Measurements from ENCODE around the gene GPR151.
A peak's percentile ranks its signal among the peaks of the same experiment; 100 is the strongest.

Gene GPR151

DNA sequence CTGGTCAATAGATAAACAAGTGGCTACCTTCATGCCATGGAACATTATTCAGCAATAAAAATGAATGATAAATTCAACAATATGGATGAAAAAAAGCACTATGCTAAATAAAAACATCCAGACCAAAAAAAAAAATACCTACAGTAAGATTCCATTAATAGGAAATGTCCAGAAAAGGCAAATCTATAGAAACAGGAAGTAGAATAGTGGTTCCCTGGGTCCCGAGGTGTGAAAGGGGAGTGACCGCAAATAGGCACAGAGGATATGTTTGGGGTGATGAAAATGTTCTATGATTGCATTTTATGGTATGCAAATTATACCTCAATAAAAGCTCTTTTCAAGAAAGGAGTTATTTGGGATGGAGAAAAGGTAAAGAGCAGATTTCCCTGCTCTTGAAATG is 3.6 kb upstream of the GPR151 start:
- no peak for DNase-seq (ENCODE audit: low read depth)

DNA sequence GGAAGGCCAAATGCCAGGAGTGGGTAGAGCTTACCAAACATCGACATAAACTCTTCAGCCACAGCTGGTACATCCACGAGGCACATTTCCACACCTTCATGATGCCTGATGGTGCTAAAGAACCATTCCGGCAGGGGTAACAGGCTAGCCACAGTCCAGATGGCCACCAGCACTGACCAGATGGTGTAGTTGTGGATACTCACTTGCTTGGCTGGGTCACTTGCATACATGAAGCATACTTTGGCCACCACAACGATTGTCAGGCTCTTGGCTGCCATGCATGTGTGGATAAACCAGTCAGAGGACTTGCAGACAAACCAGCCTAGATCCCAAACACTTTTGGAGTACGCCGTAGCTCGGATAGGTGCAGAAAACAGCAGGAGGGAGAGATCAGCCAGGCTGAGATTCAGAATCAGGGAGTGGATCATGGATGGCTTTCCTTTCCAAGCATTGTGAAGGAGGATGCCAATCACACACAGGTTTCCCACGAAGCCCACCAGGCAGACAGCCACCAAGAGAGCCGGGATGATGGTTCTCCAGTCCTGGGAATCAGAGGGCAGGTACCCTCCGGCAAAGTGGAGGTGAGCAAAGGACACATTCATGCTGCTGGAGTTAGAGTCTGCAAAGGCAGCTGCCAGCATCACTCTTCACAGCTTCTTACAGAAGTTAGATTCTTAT is 378 bp downstream of the GPR151 start:
- DNase-seq (ENCODE audit: low read depth): no peak

DNA sequence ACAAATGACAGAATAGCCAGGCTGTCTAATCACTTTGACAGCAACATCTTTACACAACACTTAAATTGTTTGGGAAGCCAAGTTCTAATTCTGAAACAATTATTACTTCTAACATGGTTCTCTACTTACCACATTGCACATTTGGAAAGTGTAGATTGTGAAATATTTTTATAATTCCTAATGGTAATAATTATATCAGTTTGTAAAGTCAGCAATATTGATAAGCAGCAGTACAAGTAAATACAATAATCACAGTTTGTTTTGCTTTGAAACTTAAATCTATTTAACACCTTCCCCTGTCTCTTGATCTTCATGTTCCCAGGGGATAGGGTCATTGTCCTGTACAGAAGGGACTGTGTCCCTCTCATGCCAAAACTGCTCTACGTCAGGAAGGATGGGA is 1.4 kb downstream of the GPR151 start:
- DNase-seq (ENCODE audit: low read depth): no peak

DNA sequence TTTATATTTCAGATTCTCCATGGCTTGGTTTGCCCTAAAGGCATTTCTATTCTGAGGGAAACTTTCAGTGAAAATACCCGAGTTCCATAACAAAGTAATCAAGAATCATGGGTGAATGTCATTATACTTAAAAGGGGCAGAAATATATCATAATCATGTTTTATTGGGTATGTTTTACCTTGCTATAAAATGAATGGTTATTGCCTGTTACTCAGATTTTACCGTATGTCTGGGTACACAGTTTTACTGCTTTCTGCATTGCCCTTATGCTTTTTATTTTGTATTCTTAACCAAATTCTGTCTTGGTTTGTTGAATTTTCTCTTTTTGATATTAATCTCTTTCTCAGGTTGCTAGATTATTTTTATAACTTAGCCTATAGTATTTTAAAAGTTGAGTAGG is 2.5 kb downstream of the GPR151 start:
- no peak for DNase-seq (ENCODE audit: low read depth)

DNA sequence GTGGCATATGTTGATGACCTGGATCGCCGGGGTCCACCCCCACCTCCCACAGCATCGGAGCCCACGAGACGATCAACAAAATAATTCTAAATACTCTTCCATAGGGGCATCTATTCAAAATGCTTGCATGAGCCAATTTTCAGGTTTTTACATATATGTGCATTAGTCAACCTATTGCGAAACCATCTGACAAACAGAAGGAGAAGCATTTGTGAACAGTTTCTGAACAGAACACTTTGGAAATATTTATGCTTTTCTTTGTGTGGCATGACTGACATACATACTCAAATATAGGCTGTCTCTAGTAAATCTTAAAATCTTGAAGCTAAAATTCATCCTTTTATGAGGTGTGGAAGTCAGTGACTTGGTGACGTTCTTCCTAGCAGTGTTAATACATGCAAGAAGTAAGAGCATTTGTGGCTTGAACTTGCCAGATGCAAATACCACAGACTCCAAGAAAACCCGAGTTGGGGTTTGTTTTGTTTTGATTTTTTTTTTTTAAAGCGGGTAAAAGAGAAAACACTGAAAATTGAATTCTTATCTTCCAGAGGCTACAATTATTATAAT is 5.3 kb downstream of the GPR151 start:
- peak; percentile 8 for DNase-seq (ENCODE audit: low read depth)

DNA sequence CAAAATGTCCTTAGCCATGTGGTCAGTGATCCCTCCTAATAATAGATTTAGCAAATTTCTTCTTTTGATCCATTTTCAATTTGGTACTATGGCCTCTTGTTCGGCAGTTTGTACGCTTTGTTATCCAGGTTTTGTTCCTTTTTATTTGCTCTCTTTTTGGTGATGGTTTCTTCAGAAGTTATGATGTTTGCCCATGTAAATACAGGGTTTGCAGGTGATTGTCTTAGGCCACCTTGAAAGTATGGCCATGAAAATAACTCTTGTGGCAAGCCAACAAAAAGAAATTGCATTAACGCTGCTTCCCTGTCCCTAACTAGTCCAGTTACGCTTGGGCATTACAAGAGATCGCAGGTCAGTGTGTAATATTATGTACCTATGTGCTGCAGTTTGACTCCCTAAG is 8.6 kb downstream of the GPR151 start:
- no peak for DNase-seq (ENCODE audit: low read depth)

DNA sequence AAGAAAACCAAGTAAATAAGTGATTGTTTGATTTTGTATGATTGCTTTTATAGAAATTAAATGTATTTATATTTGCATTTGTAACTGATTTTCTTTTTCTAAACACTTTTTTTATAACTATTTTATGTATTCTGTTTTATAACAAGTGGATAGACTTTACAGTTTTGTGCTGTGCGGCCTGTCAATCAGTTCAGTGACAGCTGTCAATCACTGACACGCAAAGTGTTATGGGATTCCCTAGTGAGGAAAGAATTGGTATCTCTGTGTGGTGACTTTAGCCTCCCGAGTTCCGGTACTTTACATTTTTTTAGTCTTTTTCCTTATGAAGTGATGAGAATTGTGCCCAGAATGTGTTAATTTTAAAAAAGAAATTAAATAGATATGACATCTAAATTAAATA is 16.3 kb downstream of the GPR151 start:
- DNase-seq (ENCODE audit: low read depth): no peak

DNA sequence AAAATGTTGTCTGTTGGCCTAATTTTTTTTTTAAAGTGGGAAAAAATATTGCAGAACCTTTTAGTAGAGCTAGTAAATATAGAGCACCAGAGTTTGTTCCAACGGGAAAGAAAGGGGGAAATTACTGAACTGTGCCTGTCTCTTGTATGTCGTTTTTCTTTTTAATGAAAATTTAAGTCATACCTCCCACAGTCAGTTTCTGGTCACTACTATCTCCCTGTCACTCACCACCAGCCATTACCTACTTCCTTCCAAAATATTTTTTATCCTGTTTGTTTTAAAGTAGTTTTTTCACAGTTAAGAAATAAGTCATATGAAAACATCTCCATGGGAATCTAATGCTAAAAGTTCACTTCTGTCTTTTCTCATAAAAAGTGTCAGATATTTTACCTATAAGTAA is 21.3 kb downstream of the GPR151 start:
- no peak for DNase-seq (ENCODE audit: low read depth)

DNA sequence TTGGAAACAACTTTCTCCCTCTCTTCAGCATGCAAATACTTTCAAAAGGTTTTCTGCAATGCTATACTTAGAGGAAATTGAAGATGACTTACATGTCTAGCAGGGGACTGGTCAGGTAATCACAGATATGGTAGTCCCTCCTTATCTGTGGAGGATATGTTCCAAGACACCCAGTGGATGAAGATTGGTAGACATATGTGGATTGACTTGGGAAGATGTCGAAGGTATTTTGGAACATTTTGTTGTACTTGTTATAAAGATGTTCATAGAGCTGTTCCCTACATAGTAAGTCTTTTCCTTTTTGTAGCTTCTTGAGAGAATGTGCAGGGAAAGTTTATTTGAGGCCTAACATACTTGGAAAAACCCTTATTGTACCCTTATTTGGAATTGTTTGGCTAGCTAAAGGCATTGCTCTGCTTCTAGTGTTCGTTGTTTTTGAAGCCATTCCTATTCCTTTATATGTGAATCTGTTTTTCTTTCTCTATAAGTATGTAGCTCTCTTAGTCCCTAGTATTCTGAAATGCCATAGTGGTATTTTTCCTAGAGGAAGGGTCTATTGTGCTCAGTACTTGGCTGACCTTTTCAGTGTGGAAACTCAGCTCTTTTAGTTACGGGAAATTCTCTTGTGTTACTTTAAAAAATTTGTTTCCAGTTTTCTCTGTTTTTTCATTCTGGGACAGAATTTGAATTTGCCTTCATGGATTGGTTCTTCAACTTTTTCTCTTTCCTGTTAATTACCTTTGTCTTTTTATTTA is 25.7 kb downstream of the GPR151 start:
- no peak for DNase-seq (ENCODE audit: low read depth)

DNA sequence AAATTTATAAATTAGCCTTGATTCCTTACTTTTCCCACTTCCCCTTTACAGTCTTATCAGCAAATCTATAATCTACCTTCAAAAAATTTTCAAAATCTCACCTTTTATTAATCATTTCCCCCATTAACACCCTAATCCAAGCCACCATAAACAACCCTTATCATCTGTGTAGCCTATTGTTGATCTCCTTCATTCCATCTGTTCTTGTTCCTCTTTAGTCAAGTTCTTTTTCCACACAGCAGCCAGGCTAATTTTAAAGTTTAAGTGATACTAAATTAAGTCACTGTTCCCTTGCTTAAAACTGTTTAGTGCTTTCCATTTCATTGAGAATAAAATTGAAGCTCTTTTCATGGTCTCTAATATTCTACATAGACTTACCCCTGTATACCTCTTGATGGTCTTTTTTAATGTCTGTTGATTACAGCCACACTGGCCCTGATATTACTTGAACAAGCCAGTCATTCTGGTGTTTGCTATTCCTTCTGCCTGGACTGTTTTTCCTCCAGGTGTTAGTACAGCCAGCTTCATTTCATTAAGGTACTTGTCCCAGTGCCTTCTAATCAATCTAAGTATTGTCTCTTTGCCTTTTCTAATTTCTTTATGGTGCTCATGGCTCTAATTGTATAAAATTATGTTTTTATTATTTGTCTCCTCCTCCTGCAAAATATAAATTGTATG is 31.1 kb downstream of the GPR151 start:
- DNase-seq (ENCODE audit: low read depth): no peak

DNA sequence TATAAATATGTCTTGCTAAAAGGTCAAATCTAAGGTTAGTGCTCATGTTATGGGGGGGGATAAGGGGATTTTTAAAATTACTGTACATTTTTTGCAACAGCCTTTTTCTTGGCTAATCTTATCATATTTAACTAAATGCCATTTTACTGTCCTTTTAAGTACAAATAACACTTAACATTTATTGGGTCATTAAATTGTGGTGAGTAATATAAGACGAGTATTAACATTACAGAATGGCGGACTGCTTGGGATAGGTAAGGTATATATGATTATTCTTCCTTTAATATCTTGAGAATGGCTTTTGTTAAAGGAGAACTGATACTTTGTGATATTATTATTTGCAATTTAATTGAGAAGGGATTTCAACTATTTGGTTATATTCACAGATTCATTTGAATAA is 33.2 kb downstream of the GPR151 start:
- no peak for DNase-seq (ENCODE audit: low read depth)

DNA sequence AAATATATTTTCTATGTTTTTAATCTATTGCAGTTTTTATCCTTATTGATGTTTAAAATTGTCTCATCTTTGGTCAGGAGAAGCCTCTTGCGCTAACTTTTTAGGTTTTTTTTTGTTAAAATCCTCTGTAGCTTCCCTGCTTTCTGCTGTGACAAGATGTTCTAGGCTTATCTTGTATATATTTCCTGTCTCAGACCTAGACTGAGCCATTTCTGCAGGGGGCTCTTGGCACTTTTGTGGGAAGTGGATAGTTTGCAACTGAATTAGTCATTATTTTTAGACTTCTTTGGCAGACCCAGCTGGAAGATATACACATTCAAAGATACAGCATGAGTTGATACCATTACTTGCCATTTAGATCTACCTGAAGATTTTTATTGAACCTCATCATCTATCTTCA is 40.1 kb downstream of the GPR151 start:
- no peak for DNase-seq (ENCODE audit: low read depth)

DNA sequence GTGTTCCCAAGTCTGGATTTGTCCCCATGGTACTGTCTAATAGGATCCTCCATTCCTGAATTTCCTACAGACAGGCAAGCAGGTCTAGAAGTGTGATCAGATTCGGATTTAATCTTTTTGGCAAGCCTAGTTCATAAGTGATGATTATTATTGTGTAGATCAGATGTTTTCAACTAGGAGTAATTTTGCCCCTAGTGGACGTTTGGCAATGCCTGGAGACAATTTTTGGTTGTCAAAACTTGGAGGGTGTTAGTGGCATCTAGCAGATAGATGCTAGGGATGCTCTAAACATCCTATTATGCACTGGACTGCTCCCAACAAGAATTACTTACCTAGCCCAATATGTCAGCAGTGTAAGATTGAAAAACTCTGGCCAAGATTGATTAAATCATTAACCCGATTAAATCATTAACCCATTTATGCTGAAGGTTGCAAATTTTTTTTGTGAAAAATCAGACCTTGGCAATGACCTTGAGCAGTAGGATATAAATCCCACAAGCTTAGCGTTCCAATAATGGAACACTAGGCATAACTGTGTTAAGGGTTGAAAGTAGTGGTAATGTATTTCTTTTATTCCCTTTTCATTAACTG is 40.7 kb downstream of the GPR151 start:
- DNase-seq (ENCODE audit: low read depth): no peak

DNA sequence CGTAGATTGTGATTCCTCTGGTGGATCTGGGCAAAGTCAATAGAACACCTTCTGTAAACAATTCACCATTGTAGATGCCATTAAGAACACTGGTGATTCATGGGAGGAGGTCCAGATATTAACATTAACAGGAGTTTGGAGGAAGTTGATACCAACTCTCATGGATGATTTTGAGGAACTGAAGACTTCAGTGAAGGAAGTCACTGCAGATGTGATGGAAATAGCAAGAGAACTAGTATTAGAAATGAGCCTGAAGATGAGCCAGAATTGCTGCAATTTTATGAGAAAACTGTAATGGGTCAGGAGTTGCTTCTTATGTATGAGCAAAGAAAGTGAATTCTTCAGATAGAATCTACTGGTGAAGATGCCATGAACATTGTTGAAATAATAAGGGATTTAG is 41.9 kb downstream of the GPR151 start:
- no peak for DNase-seq (ENCODE audit: low read depth)

DNA sequence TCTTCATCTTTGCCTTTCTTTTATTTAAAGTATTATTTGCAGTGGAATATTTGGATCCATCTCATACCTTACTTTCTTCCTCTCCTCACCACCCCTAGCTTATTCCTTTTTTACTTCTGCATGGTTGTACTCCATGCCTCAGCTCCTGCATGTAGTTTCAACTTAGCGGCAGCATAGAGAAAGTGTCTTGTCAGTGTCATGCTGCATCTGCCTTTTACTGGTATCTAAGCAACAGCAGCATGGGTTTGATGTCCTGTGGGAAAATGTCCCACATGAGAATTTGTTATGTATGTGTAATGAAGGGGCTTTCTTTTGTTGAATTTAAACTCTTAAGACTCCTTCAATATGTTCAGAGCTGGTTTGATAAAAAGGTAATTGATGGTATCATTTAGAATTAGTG is 48.2 kb downstream of the GPR151 start:
- DNase-seq (ENCODE audit: low read depth): no peak

DNA sequence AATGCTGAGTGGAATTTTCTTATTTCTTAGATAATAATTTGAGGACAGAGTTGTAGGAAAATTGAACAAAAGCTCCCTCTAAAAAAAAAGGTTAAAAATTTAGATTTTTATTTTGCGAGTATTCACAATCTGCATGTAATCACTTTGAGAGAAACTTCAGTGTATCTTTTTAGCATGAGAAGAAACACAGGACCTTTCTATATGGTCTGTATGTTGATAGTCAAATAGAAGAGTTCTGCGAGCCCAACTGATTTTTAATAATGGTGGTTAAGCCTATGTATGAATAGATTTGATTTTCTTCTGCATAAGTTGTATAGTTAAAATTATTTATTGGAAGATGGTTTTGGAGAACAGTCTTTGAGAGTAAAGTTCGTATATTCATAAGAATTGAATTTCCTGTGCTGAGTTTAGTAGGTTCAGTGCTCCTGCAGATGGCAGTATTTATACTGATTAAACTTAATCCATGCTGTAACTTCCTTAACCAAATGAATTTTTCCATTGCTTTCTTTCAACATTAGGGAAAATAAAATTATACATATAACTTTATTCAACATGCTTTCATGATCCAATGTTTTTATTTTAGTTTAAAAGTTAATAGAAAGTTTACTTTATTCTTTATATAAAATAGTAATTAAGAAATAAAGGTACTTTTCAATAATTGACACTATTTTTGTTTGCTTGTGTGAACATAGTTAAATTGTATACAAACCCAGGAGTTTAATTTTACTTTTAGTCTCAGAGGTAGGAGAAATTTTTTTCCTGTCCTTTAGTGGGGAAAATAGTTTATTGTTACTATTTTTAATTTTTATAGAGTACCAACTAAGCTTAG is 49.3 kb downstream of the GPR151 start:
- DNase-seq (ENCODE audit: low read depth): no peak

DNA sequence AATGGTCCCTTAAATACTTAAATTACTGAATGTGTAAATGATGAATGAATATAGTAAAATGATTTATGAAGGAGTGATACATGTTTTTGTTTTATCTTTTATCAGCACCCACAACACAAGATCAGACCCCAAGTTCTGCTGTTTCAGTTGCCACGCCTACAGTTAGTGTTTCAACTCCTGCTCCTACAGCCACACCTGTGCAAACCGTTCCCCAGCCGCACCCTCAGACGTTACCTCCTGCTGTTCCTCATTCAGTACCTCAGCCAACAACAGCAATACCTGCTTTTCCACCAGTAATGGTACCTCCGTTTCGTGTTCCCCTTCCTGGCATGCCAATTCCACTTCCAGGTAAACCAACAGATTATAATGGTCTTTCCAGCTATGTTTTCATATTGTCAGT is 52.5 kb downstream of the GPR151 start:
- no peak for DNase-seq (ENCODE audit: low read depth)
